Activated naive CD4-positive, alpha-beta T cell treated with anti-CD3 and anti-CD28 coated beads, Interleukin-2, amount 10 ng/mL, durations not matched to agents 7 days and 5 days (primary cell): Measurements from ENCODE around the gene EXOSC1.
"Not testable (repeated sequence)": the region's sequence is repeated elsewhere in the genome, so short reads cannot be mapped to it uniquely, and the experiment has no call there.

Source experiments
- CTCF ChIA-PET: fragments of 350-600 bp; sonication (Branson Sonifier 250); formaldehyde crosslinking; loops from one replicate; lab custom pipeline; 2021; ENCODE audit warnings: antibody characterized with exemption; lab: Charles Lee
- DNase-seq: peaks from one replicate; pipeline ENCODE4 v3.0.0-alpha.2; 2020
- H3K27ac Mint-ChIP-seq: one replicate; pipeline ENCODE4 v1.8.0; 2021; ENCODE audit warnings: mild to moderate bottlenecking, moderate library complexity, mixed read lengths
- H3K27me3 Mint-ChIP-seq: one replicate; pipeline ENCODE4 v1.8.0; 2021; ENCODE audit warnings: mild to moderate bottlenecking, mixed read lengths
- H3K36me3 Mint-ChIP-seq: one replicate; pipeline ENCODE4 v1.8.0; 2021; ENCODE audit warnings: mixed read lengths
- H3K4me1 Mint-ChIP-seq: one replicate; pipeline ENCODE4 v1.8.0; 2021; ENCODE audit warnings: mixed read lengths
- H3K4me3 Mint-ChIP-seq: one replicate; pipeline ENCODE4 v1.8.0; 2021; ENCODE audit warnings: mild to moderate bottlenecking, moderate library complexity, mixed read lengths
- H3K9me3 Mint-ChIP-seq: one replicate; pipeline ENCODE4 v1.8.0; 2021; ENCODE audit warnings: mixed read lengths

EXOSC1 gene

DNA sequence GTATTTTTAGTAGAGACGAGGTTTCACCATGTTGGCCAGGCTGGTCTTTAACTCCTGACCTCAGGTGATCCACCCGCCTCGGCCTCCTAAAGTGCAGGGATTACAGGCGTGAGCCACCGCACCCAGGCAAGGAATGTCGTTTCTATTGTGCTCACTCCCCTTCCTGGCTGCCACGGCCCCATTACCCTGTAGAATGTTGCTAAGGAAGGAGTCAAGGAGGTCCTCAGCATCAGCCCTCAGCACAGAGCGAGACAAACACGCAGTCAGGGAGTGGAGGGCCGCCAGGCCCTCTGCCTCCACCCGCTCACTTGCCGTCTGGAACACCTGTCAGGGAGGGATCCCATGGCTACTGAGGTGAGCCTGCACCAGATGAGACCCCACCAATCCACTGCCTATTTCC, 23.0 kb upstream of the EXOSC1 start:
- DNase-seq, H3K27me3 Mint-ChIP-seq, H3K4me1 Mint-ChIP-seq, H3K27ac Mint-ChIP-seq, H3K4me3 Mint-ChIP-seq, H3K9me3 Mint-ChIP-seq: not testable (repeated sequence)
- peaks cover 39% of the 10 kb centered on the region for H3K36me3 Mint-ChIP-seq
- CTCF ChIA-PET = interaction anchor here (0.6 to 6.3 kb wide), 3 partner anchors 58 to 84 kb away, joined by 3 to 73 read pairs (median 5); no protein-coding TSS in a partner anchor

DNA sequence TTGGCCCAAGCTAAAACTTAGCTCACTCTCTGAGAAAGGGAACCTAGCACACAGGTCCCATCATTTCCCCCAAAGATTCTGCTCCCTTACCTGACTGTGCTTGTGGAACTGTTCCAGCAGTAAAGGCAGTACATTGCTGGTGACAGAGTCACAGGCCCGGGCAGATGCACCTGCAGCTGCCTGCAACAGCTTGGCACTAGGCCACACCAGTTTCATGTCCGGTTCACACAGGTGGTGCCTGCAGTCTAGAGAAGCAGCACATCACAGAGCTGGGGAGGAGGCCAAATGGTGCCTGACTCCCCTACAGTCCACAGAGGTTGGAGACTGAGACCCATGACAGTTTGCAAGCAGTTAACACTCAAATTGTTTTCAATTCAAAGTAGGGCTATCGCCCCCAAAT, 22.4 kb upstream of the EXOSC1 start:
- Mint-ChIP-seq H3K36me3 (peaks cover 38% of the 10 kb centered on the region), H3K4me1 (no peaks in the 10 kb centered on the region), H3K4me3 (no peak overlapping the region), H3K9me3 (no peaks in the 10 kb centered on the region), H3K27ac (no peak overlapping the region), H3K27me3 (no peaks in the 10 kb centered on the region)
- CTCF ChIA-PET = interaction anchor here (6.3 kb wide), 1 partner anchor 85 kb away, joined by 73 read pairs; no protein-coding TSS in a partner anchor
- DNase-seq = no peak

DNA sequence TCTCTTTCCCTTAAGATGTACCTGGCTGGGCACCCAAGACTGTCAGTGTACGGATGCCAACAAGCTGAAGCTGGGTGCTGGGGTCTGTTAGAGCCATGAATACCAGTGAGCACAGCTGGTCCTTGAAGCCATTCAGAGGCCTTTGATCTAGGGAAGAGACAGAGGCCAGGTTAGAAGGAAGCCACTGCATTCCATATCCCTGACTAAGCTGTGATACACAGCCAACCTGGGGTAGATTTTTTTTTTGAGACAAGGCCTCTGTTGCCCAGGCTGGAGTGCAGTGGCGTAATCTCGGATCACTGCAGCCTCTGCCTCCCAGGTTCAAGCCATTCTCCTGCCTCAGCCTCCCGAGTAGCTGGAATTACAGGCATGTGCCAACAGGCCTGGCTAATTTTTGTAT, 20.9 kb upstream of the EXOSC1 start:
- Mint-ChIP-seq H3K9me3 (no peaks in the 10 kb centered on the region), H3K4me3 (no peak overlapping the region), H3K27ac (no peak overlapping the region), H3K4me1 (no peaks in the 10 kb centered on the region), H3K36me3 (peaks cover 42% of the 10 kb centered on the region), H3K27me3 (no peaks in the 10 kb centered on the region)
- no peak for DNase-seq
- CTCF ChIA-PET = interaction anchor here (1.0 to 6.3 kb wide), 4 partner anchors 10 to 105 kb away, joined by 3 to 73 read pairs (median 6); partner anchors contain the start of gene ANKRD2

DNA sequence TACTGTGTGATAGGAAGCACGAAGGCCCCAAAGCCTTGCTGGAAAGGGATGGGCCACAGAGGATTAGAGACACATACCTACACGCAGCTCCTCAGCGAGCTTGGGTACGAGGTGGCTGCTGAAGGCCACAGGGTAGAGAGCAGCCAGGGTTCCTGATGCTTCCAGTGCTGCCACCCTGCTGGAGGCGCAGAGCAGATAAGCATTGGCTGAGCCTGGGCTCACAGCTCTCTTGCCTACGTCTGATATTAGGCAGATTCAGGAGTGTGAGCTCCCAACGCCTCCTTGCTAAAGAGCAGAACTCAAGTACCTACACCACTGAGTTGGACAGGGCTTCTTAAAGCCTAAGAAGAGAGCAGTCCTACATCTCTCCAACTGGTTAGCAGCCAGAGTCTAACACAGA, 20.2 kb upstream of the EXOSC1 start:
- DNase-seq = no peak
- H3K9me3 Mint-ChIP-seq = no peaks in the 10 kb centered on the region
- H3K4me3 Mint-ChIP-seq = no peak overlapping the region
- H3K27ac Mint-ChIP-seq = peak overlapping the region; percentile 58
- H3K36me3 Mint-ChIP-seq = peaks cover 48% of the 10 kb centered on the region
- H3K4me1 Mint-ChIP-seq = no peaks in the 10 kb centered on the region
- CTCF ChIA-PET = interaction anchor here (1.1 to 6.3 kb wide), 5 partner anchors 10 to 106 kb away, joined by 3 to 73 read pairs (median 5); partner anchors contain the start of gene ANKRD2
- H3K27me3 Mint-ChIP-seq = no peaks in the 10 kb centered on the region

DNA sequence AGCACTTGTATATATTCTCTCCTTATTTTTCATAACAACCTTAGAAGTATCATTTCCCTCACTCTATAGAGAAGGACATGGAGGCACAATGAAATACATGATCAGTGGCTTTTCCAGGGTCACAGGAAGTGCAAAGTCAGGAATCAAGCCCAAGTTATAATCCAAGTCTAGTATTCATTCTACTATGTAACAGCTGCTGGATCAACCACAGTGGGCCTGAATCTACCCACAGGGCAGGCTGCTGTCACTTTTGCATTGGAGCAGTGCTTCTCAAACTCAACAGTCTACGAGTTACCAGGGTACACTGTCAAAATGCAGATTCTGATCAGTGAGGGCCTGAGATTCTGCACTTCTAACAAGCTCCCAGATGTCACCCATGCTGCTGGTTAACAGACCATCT, 18.4 kb upstream of the EXOSC1 start:
- CTCF ChIA-PET = interaction anchor here (0.9 to 6.3 kb wide), 16 partner anchors 9 to 147 kb away, joined by 3 to 73 read pairs (median 3); partner anchors contain the start of gene RRP12
- H3K27me3 Mint-ChIP-seq = no peaks in the 10 kb centered on the region
- H3K36me3 Mint-ChIP-seq = peaks cover 50% of the 10 kb centered on the region
- no peak for DNase-seq
- no peak overlapping the region for H3K4me3 Mint-ChIP-seq
- H3K9me3 Mint-ChIP-seq = no peaks in the 10 kb centered on the region
- H3K27ac Mint-ChIP-seq = no peak overlapping the region
- H3K4me1 Mint-ChIP-seq = no peaks in the 10 kb centered on the region

DNA sequence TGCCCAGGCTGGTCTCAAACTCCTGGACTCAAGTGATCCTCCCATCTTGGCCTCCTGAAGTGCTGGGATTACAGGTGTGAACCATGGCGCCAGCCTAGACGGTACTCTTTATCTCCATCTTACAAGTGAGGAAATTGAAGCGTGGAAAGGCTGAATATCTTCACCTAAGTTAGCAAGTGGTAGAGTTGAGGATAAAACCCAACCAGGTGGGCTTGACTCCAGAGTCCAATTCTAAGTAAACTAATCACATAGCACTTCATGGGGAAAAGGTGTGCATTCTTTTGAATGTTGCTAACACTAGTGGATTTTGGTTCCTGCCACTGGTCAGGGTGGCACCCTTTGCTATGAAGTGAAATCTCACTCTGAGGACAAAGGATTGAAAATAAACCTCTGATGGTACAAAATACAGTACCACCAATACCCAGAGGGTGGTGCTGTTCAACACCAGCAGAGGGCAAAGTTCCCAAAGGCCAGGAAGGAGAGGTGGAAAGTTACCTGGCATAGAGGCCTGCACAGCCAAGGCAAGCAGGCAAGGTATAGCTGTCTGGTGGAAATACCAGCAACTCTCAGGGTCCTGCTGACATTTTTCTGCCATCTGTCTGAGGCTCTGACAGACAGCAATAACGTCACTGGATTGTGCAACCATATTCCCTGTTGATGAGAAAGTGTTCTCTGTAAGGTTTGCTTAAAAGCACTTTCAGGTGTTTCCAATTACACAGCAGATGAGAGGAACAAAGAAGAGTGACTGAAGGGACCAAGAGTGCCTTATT, 17.7 kb upstream of the EXOSC1 start:
- Mint-ChIP-seq H3K27me3 (no peaks in the 10 kb centered on the region), H3K9me3 (no peaks in the 10 kb centered on the region), H3K4me1 (no peaks in the 10 kb centered on the region), H3K4me3 (no peak overlapping the region), H3K27ac (peak overlapping the region; percentile 34), H3K36me3 (peaks cover 52% of the 10 kb centered on the region)
- CTCF ChIA-PET = interaction anchor here (0.9 to 6.3 kb wide), 17 partner anchors 9 to 151 kb away, joined by 3 to 73 read pairs (median 3); partner anchors contain the start of gene RRP12
- DNase-seq = peak; percentile 41

DNA sequence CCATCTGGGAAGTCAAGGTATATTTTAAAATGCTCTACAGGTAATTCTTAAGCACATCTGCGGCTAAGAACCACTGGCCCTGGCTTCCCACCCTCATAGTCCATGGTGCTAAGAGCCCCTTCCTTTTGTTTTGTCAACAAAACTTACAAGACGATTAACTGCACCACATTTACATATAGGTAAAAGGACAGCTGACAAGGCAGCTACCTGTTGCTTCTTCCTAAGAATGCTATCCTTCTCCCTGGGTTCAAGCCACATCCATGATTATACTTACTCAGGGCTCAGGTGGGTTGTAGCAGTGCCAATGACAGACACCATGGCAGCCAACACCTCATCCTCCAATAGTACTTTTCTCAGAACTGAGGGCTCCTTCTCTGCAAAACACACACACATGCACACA, 16.5 kb upstream of the EXOSC1 start:
- H3K4me1 Mint-ChIP-seq = no peaks in the 10 kb centered on the region
- H3K27ac Mint-ChIP-seq = peak overlapping the region; percentile 42

DNA sequence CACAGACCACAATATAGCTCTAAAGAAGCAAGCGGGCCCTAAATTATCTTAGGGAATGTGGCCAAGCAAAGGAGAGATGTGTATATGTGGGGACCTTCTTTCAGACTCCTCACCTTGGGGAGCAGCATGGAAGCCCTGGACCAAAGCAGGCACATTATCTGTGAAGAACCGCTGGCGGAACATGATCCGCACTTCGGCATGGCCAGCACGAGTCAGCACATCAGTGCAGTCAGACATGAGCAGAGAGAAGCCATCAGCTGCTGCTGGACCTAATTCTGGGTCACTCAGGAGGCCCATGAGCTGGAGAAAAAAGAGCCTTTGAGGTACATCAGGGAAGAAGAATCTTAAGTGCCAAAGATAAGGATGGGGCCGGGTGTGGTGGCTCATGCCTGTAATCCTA, 14.1 kb upstream of the EXOSC1 start:
- Mint-ChIP-seq H3K36me3 (peaks cover 60% of the 10 kb centered on the region), H3K27me3 (no peaks in the 10 kb centered on the region), H3K4me3 (no peak overlapping the region), H3K27ac (no peak overlapping the region), H3K4me1 (peaks cover under 1% of the 10 kb centered on the region), H3K9me3 (no peaks in the 10 kb centered on the region)
- no peak for DNase-seq
- CTCF ChIA-PET = interaction anchor here (1.2 to 2.7 kb wide), 2 partner anchors 18 to 94 kb away, joined by 3 to 10 read pairs; no protein-coding TSS in a partner anchor

More for the DNA sequence above, 16.5 kb upstream of the EXOSC1 start:
- no peak for DNase-seq
- Mint-ChIP-seq H3K27me3 (no peaks in the 10 kb centered on the region), H3K4me3 (no peak overlapping the region), H3K9me3 (no peaks in the 10 kb centered on the region), H3K36me3 (peaks cover 53% of the 10 kb centered on the region)
- CTCF ChIA-PET = interaction anchor here (0.6 to 2.2 kb wide), 6 partner anchors 10 to 152 kb away, joined by 3 to 8 read pairs (median 3); no protein-coding TSS in a partner anchor

DNA sequence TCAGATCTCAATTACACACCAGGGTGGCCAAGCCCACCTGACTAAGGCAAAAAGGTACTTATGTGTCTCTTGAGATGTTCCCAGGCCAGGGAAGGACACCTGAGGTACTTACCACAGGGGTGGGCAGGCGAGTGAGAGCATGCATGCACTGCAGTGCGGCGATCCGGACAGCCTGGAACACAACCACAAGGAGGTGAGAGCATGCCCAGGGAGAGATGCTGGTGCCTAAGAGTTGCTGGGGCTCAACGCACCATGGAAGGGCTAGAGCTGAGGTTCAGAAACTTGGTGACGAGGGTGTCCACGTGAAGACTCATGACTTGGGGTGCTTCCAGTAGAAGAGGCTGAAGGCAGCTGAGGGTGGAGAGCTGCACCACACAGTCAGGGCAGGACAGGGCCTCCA, 13.3 kb upstream of the EXOSC1 start:
- Mint-ChIP-seq H3K4me3 (no peak overlapping the region), H3K4me1 (peaks cover 8% of the 10 kb centered on the region), H3K27me3 (no peaks in the 10 kb centered on the region), H3K36me3 (peaks cover 63% of the 10 kb centered on the region), H3K9me3 (no peaks in the 10 kb centered on the region), H3K27ac (no peak overlapping the region)
- no peak for DNase-seq
- CTCF ChIA-PET = interaction anchor here (1.2 to 2.7 kb wide), 2 partner anchors 17 to 95 kb away, joined by 3 to 10 read pairs; no protein-coding TSS in a partner anchor

DNA sequence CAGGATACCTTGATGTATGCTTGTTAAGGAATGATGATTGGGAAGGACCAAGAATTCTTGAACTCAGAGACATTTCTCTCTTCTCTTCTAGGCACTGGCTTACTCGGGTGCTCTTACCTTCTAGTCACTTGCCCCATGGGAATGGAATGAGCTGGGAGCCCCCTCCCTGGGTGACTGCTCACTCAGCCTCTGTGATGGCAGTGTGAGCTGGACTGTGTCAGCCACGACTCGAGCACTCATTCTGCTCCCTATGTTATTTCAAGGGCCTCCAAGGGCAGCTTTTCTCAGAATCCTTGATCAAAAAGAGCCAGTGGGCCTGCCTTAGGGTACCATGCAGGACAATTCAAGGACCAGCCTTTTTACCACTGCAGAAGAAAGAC, 10.9 kb upstream of the EXOSC1 start:
- H3K4me1 Mint-ChIP-seq = peaks cover 12% of the 10 kb centered on the region
- H3K27ac Mint-ChIP-seq = no peak overlapping the region

DNA sequence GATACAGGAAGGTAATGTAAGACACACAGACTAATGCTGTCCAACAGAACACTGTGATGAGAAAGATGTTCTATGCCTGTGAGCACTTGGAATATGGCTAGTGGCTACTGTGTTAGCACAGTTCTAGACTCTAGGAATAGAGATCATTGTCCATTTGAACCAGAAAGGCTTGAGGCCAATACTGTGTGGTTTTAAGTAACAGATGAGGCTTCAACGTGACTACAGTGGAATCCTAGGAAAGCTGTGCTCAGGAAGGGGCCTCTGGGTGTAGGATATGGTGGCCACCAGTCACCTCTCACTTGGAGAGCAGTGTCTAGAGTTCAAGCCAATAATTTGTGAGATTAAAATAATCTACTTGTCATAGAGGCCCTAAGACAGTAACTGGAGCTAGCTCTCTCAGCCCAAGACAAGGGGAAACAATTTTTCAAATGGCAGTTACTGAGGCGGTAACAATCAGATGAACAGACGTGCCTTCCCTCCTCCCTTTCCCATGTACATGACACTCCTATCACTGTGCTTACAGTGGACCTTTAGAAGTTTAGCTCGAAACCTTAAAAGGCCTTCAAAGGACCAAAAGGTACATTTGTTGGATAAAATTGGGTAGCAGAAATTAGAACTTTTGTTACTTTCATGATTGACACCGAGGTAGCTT, 10.4 kb upstream of the EXOSC1 start:
- CTCF ChIA-PET = interaction anchor here (0.8 kb wide), 2 partner anchors 48 to 97 kb away, joined by 3 read pairs; no protein-coding TSS in a partner anchor
- no peak for DNase-seq
- peaks cover 12% of the 10 kb centered on the region for H3K4me1 Mint-ChIP-seq
- no peak overlapping the region for H3K4me3 Mint-ChIP-seq
- no peaks in the 10 kb centered on the region for H3K9me3 Mint-ChIP-seq
- H3K27me3 Mint-ChIP-seq = no peaks in the 10 kb centered on the region
- H3K36me3 Mint-ChIP-seq = peaks cover 54% of the 10 kb centered on the region
- no peak overlapping the region for H3K27ac Mint-ChIP-seq

More for the DNA sequence above, 10.9 kb upstream of the EXOSC1 start:
- Mint-ChIP-seq H3K27me3 (no peaks in the 10 kb centered on the region), H3K9me3 (no peaks in the 10 kb centered on the region), H3K4me3 (no peak overlapping the region), H3K36me3 (peaks cover 59% of the 10 kb centered on the region)
- DNase-seq = no peak
- CTCF ChIA-PET = interaction anchor here (0.6 to 0.8 kb wide), 3 partner anchors 47 to 96 kb away, joined by 3 to 4 read pairs (median 3); no protein-coding TSS in a partner anchor

DNA sequence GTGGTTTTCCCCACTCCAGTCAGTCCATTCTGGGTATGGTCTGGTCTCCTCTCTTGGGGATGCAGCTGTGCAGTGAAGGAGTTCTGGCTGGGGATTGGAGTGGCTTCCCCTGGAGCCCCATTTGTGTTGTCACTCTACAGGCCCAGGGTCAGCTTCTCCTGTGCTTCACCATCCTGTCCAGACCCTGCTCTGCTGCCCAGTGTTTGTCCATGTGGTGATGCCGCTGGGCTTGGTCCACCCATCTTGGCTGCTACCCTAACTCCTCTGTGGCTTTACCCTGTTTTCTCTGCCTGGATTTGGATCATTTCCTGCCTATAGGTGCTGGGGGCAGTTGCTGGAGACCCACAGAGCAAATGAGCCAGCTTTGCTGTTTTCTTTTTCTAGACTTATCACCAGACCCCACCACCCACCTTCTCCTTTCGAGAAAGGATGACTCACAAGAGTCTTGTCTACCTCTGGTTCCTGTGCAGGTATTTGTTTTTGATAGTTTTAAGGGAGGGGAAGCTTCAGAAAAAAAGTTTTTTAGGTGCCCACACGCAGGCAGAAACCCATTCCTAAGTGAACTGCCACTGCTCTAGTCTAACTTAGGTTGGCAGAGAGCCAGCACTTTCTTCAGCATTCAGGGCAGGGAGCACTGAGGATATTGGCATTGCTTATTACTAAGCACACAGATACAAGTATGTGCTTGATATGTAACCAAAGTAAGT, 8.7 kb upstream of the EXOSC1 start:
- no peak for DNase-seq
- CTCF ChIA-PET = interaction anchor here (1.5 kb wide), 1 partner anchor 10 kb away, joined by 4 read pairs; no protein-coding TSS in a partner anchor
- Mint-ChIP-seq H3K4me1 (peaks cover 20% of the 10 kb centered on the region), H3K36me3 (peaks cover 49% of the 10 kb centered on the region), H3K9me3 (no peaks in the 10 kb centered on the region), H3K27me3 (no peaks in the 10 kb centered on the region), H3K4me3 (no peak overlapping the region), H3K27ac (peak overlapping the region; percentile 35)

DNA sequence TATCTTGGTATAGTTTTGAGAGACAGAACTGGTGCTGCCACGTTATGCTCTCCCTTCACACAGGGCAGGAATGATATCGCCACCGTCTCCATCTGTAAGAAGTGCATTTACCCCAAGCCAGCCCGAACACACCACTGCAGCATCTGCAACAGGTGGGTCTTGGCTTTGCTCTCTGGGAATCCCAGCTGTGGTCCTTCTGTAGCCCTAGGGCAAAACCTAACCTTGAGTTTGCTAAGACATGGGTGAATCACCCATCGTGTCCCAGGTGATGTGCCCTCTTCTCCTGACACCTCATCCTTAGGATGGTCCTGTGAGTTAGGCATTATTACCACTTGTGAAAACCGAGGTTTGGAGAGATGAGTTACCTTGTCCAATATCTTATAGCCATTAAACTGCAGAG, 6.5 kb upstream of the EXOSC1 start:
- Mint-ChIP-seq H3K4me1 (peaks cover 34% of the 10 kb centered on the region), H3K27me3 (no peaks in the 10 kb centered on the region), H3K36me3 (peaks cover 36% of the 10 kb centered on the region), H3K4me3 (no peak overlapping the region), H3K9me3 (no peaks in the 10 kb centered on the region), H3K27ac (no peak overlapping the region)
- CTCF ChIA-PET = interaction anchor here (1.6 kb wide), 2 partner anchors 8 to 9 kb away, joined by 4 to 5 read pairs; no protein-coding TSS in a partner anchor
- DNase-seq = no peak
